ENCODE data around the gene IGDCC3. TPM values are rescaled to one million over a fixed set of nuclear protein-coding genes. Genes with fewer than 3 reads are reported as not detected.

The IGDCC3 gene
- total and polyA plus RNA-seq, 10 of the 15 experiments (the other 5 are each of a cell fraction or from before 2014, with no cell fraction given), result 0.10 to 0.20 (median 0.15) TPM; not detected in 7

DNA sequence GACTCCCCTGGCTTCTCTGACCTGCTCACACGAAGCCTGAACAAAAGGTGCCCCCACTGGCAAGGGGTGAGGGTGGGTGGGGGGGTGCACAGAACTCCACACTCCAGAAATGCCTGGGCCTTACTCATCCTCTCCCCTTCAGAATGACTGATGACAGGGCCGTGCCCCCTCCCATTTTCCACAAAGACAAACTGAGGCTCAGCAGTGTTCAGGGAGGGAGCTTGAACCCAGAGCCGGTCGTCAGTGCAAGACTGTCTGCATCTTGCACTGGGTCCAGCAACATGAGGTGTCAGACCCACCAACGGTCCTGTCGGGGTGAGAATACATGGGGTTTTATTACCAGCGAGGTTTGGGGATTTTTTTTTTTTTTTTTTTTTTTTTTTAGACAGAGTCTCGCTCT is 15.3 kb downstream of the IGDCC3 start (continued):
- no peak for TF ChIP-seq LARP7 (IDR thresholded peaks at IDR 0.05)
- TF ChIP-seq, protein P1, sequence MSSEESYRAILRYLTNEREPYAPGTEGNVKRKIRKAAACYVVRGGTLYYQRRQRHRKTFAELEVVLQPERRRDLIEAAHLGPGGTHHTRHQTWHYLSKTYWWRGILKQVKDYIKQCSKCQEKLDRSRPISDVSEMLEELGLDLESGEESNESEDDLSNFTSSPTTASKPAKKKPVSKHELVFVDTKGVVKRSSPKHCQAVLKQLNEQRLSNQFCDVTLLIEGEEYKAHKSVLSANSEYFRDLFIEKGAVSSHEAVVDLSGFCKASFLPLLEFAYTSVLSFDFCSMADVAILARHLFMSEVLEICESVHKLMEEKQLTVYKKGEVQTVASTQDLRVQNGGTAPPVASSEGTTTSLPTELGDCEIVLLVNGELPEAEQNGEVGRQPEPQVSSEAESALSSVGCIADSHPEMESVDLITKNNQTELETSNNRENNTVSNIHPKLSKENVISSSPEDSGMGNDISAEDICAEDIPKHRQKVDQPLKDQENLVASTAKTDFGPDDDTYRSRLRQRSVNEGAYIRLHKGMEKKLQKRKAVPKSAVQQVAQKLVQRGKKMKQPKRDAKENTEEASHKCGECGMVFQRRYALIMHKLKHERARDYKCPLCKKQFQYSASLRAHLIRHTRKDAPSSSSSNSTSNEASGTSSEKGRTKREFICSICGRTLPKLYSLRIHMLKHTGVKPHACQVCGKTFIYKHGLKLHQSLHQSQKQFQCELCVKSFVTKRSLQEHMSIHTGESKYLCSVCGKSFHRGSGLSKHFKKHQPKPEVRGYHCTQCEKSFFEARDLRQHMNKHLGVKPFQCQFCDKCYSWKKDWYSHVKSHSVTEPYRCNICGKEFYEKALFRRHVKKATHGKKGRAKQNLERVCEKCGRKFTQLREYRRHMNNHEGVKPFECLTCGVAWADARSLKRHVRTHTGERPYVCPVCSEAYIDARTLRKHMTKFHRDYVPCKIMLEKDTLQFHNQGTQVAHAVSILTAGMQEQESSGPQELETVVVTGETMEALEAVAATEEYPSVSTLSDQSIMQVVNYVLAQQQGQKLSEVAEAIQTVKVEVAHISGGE (CRISPR knock-in tag; IDR thresholded peaks at IDR 0.05), result no peak

DNA sequence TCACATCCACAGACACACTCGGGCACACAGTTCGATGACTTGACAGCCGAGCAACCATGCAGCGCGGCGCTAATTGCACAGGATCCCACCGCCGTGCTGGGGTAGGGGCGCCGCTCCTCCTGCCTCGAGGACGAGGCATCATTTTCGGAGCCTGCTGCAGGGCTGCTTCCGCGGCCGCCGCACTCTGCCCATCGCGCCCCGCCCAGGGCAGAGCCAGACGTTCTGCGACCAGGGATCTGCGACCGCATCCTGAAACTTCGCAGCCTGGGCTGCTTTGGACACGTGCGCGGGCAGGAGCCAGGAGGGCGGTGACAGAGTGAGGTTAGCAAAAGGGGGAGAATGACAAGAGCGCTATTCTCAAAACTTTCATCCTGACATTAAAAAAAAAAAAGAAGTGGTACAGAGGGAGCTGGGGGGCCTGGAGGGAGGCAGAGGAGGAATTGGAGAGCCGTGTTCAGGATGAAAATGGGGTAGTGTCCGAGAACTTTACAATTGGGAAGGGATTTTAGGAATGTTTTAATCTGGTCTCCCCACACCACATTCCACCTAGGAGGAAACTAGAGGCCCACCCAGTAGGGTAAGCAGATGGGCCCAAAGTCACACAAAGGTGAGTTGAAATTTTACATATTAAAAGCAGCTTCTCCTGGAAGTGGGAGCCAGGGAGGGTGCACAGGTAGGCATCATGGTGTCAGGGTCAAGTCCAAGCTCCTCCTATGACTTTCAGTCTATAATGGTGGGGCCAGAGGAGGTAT is 15.9 kb downstream of the IGDCC3 start:
- FAIRE-seq (no peak), DNase-seq (ENCODE audit: low read depth, low spot score) (no peak), ATAC-seq (no peak)
- Histone ChIP-seq H4K20me1 (ENCODE audit: control insufficient read depth, insufficient read depth) (no peaks in the 10 kb centered on the region), H3K4me1 (ENCODE audit: control insufficient read depth, insufficient read depth, low read length) (no peaks in the 10 kb centered on the region), H3K36me3 (ENCODE audit: control insufficient read depth in 2 of 2, insufficient read depth in 2 of 2, low read length in 1 of 2) (no peaks in the 10 kb centered on the region), H3K9ac (ENCODE audit: control insufficient read depth, insufficient read depth, low read length) (no peak overlapping the region), H3K79me2 (ENCODE audit: control insufficient read depth, insufficient read depth, low read length) (no peaks in the 10 kb centered on the region), H3K4me3 (no peak overlapping the region), H2AFZ (ENCODE audit: control insufficient read depth, low read depth, low read length) (no peak overlapping the region), H3K27me3 (replicated peaks in 1 of 2; ENCODE audit: control insufficient read depth in 2 of 2, insufficient read depth in 2 of 2, low read length in 1 of 2) (peaks cover 0 to 1% of the 10 kb centered on the region in 2 experiments; a peak in 2 of 4 replicates), H3K27ac (ENCODE audit: control insufficient read depth, insufficient read depth) (no peak overlapping the region), H3K9me3 (replicated peaks; ENCODE audit: control insufficient read depth, insufficient read depth, low read length) (no peaks in the 10 kb centered on the region), H3K4me2 (ENCODE audit: control insufficient read depth, insufficient read depth) (no peak overlapping the region)
- no peak for TF ChIP-seq E2F4 (IDR thresholded peaks at IDR 0.05; ENCODE audit: low read depth, low read length)
- TF ChIP-seq, protein P2, sequence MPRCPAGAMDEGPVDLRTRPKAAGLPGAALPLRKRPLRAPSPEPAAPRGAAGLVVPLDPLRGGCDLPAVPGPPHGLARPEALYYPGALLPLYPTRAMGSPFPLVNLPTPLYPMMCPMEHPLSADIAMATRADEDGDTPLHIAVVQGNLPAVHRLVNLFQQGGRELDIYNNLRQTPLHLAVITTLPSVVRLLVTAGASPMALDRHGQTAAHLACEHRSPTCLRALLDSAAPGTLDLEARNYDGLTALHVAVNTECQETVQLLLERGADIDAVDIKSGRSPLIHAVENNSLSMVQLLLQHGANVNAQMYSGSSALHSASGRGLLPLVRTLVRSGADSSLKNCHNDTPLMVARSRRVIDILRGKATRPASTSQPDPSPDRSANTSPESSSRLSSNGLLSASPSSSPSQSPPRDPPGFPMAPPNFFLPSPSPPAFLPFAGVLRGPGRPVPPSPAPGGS (IDR thresholded peaks at IDR 0.05; ENCODE audit: borderline replicate concordance, insufficient read depth, low read depth, low read length, poor library complexity, severe bottlenecking), result peak; percentile 11
- BruUV-seq (replicated peaks), result no TSS peak
- in situ Hi-C loops (cut with MboI) (no loop called here), intact Hi-C loops (cut with micrococcal nuclease; ENCODE audit: unreplicated experiment) (no loop called here)
- POLR2A ChIA-PET, result no interaction called here
- WGBS (ENCODE audit: insufficient coverage, insufficient replicate concordance, low lambda C conversion rate, missing lambda C conversion rate), result 84% methylated on average over 32 of the region's 32 CpGs
- RAD21 ChIA-PET (ENCODE audit: unreplicated experiment), result no interaction called here
- CTCF ChIA-PET, result interaction anchor here (0.6 kb wide), 1 partner anchor 24 kb away, joined by 4 read pairs; no protein-coding TSS in a partner anchor
- SMC1A ChIA-PET (ENCODE audit: uncharacterized antibody, unreplicated experiment), result no interaction called here
